Measurements from ENCODE around the gene CYP27A1. TPM values are rescaled to one million over a fixed set of nuclear protein-coding genes. Genes with fewer than 3 reads are reported as not detected.

The CYP27A1 gene
- total and polyA plus RNA-seq, 9 of the 15 experiments (the other 6 are each of a cell fraction or from before 2014, with no cell fraction given): 0.20 TPM; not detected in 8

DNA sequence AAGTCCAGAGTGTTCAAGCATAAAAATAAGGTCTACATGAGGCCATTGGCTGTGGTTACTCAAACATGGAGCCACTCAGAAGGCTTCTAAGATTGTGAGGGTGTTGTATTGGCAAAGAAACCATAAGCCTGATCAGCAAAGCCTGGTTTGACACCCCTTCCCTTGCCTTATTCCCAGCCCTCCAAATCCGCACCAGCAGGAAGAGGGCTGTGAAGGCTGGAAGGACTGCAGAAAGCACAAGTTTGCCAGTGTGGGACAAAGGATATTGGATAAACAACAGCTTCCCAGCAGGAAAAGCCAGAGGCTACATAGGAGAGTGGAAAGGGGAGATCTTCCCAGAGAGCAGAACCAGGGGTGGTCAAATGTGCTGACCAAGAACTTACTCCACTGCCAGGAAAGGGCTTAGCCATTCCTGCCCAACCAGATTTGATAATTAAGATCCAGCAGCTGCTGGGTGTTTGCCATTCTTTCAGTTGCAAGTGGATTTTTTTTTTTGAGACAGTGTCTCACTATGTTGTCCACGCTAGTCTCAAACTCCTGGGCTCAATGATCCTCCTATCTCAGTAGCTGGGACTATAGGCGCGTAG, 51.2 kb downstream of the CYP27A1 start:
- H3K4me2 ChIP-seq (ENCODE audit: insufficient read depth, low read length): no peak overlapping the region
- in situ Hi-C loops (cut with MboI) (no loop called here), intact Hi-C loops (cut with micrococcal nuclease) (no loop called here)
- no peaks in the 10 kb centered on the region for H3K9me1 ChIP-seq (ENCODE audit: control insufficient read depth, insufficient read depth, low read length)
- ChIA-PET POLR2A (interaction anchor here (1.2 kb wide), 1 partner anchor 110 kb away, joined by 6 read pairs; no protein-coding TSS in a partner anchor), CTCF (ENCODE audit: low intra/inter-chr PET ratio) (no interaction called here)
- peaks cover 2 to 57% of the 10 kb centered on the region in 2 experiments; a peak in 3 of 5 replicates for H3K27me3 ChIP-seq (ENCODE audit: control insufficient read depth in 2 of 2, insufficient read depth in 2 of 2, low read length in 2 of 2)
- no peaks in the 10 kb centered on the region for H3K9me3 ChIP-seq (replicated peaks; ENCODE audit: control insufficient read depth, insufficient read depth, low read depth, low read length)
- TF ChIP-seq CCAR2 (IDR thresholded peaks at IDR 0.05; ENCODE audit: low read depth, low read length): no peak
- TF ChIP-seq CBX1 (IDR thresholded peaks at IDR 0.05; ENCODE audit: low read depth): no peak
- no peak for TF ChIP-seq ZNF507 (tag; conservative IDR thresholded peaks at IDR 0.05)
- TF ChIP-seq RCOR1 (IDR thresholded peaks at IDR 0.05; ENCODE audit: borderline replicate concordance in 1 of 2, low read depth in 2 of 2, low read length in 2 of 2): no peak
- no peak for TF ChIP-seq ZNF696 (CRISPR knock-in tag; conservative IDR thresholded peaks at IDR 0.05)
- no peak for TF ChIP-seq ZNF316 (IDR thresholded peaks at IDR 0.05)
- TF ChIP-seq TARDBP (IDR thresholded peaks at IDR 0.05): no peak
- TF ChIP-seq HNRNPLL (IDR thresholded peaks at IDR 0.05; ENCODE audit: low read depth, low read length, poor library complexity, severe bottlenecking): no peak
- no peak for TF ChIP-seq NFRKB (IDR thresholded peaks at IDR 0.05; ENCODE audit: low read depth)
- no peak for TF ChIP-seq E2F3 (CRISPR knock-in tag; IDR thresholded peaks at IDR 0.05)
- TF ChIP-seq JUNB (CRISPR knock-in tag; conservative IDR thresholded peaks at IDR 0.05): no peak
- no peak for TF ChIP-seq POLR2G (IDR thresholded peaks at IDR 0.05; ENCODE audit: low read depth, low read length)
- TF ChIP-seq ZSCAN29 (IDR thresholded peaks at IDR 0.05): no peak
- no peak for TF ChIP-seq ILF3 (IDR thresholded peaks at IDR 0.05; ENCODE audit: borderline replicate concordance)
- no peak for TF ChIP-seq RBM14 (IDR thresholded peaks at IDR 0.05; ENCODE audit: borderline replicate concordance, insufficient read depth, low read depth, low read length)
- no peak for TF ChIP-seq ZNF785 (CRISPR knock-in tag; IDR thresholded peaks at IDR 0.05)
- TF ChIP-seq, protein P1, sequence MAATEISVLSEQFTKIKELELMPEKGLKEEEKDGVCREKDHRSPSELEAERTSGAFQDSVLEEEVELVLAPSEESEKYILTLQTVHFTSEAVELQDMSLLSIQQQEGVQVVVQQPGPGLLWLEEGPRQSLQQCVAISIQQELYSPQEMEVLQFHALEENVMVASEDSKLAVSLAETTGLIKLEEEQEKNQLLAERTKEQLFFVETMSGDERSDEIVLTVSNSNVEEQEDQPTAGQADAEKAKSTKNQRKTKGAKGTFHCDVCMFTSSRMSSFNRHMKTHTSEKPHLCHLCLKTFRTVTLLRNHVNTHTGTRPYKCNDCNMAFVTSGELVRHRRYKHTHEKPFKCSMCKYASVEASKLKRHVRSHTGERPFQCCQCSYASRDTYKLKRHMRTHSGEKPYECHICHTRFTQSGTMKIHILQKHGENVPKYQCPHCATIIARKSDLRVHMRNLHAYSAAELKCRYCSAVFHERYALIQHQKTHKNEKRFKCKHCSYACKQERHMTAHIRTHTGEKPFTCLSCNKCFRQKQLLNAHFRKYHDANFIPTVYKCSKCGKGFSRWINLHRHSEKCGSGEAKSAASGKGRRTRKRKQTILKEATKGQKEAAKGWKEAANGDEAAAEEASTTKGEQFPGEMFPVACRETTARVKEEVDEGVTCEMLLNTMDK (IDR thresholded peaks at IDR 0.05; ENCODE audit: borderline replicate concordance, insufficient read depth, low read depth, low read length, poor library complexity, severe bottlenecking): no peak
- TF ChIP-seq CREB1 (IDR thresholded peaks at IDR 0.05): no peak
- TF ChIP-seq CREB1 (CRISPR knock-in tag; IDR thresholded peaks at IDR 0.05): no peak
- BruUV-seq (replicated peaks): no TSS peak
- H3K4me3 ChIP-seq: no peak overlapping the region
- no peaks in the 10 kb centered on the region for H4K20me1 ChIP-seq (replicated peaks; ENCODE audit: control insufficient read depth, insufficient read depth, low read length)
- 0% methylated on average over 3 of the region's 4 CpGs for WGBS (ENCODE audit: insufficient coverage, low coverage, missing lambda C conversion rate)
- FAIRE-seq (no peak), DNase-seq (ENCODE audit: extremely low read depth in 1 of 4, low spot score in 3 of 4) (no peak), ATAC-seq (no peak)
- no peak overlapping the region for H3K27ac ChIP-seq (ENCODE audit: extremely low read depth, low read depth, low read length)
- no peak overlapping the region for H2AFZ ChIP-seq (ENCODE audit: low read depth, low read length)
- no peaks in the 10 kb centered on the region for H3K79me2 ChIP-seq (ENCODE audit: control insufficient read depth, insufficient read depth, low read length)
- peaks cover 0 to 10% of the 10 kb centered on the region in 2 experiments; a peak in 1 of 5 replicates for H3K4me1 ChIP-seq (replicated peaks in 1 of 2; ENCODE audit: control insufficient read depth in 2 of 2, insufficient read depth in 2 of 2, low read length in 2 of 2)
- no peaks in the 10 kb centered on the region for H3K36me3 ChIP-seq (ENCODE audit: control insufficient read depth, insufficient read depth, low read length)
- no peak overlapping the region for H3K9ac ChIP-seq (ENCODE audit: insufficient read depth in 1 of 2, low read depth in 2 of 2, low read length in 2 of 2)

Data from K562 (cell line).